Astrocyte of the spinal cord (primary cell): ENCODE data around the gene SPPL3.

Experiments used
- DNase-seq: peaks from one replicate; pipeline ENCODE4 v3.0.0; 2011; ENCODE audit warnings: low read depth, low spot score
- H3K4me3 ChIP-seq: 2 replicates; pipeline ENCODE4 v1.5.1; 2011; ENCODE audit warnings: low read depth, mild to moderate bottlenecking, low read length, moderate library complexity
- in situ Hi-C: cut with HindIII; loops from 2 replicates; pipeline ENCODE4 v1.10.0; 2017; ENCODE audit warnings: low sequenced_read_pairs
- TF ChIP-seq, protein P1 (sequence below): IDR thresholded peaks from 2 replicates; pipeline ENCODE4 v1.5.1; 2012; ENCODE audit warnings: low read depth, mild to moderate bottlenecking, low read length, inconsistent platforms

The SPPL3 gene

DNA sequence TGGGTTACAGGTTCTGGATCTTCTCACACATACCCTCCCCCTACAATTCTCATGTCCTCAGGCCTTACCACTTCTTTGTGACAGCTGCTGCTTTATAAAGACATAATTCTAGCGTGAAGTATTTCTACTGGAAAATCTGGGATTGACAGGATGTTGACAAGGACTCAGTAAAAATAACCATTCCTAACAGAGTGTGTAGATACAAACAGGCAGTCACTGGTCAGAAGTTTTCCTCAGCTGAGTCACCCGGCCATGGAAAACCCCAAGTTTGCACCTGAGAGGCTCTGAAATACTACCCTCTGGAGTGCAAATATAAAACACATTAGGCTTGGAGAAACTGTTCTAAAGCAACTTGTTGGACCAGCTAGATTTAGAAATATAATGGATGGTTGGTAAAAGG is 54.4 kb downstream of the SPPL3 start:
- TF ChIP-seq, protein P1, sequence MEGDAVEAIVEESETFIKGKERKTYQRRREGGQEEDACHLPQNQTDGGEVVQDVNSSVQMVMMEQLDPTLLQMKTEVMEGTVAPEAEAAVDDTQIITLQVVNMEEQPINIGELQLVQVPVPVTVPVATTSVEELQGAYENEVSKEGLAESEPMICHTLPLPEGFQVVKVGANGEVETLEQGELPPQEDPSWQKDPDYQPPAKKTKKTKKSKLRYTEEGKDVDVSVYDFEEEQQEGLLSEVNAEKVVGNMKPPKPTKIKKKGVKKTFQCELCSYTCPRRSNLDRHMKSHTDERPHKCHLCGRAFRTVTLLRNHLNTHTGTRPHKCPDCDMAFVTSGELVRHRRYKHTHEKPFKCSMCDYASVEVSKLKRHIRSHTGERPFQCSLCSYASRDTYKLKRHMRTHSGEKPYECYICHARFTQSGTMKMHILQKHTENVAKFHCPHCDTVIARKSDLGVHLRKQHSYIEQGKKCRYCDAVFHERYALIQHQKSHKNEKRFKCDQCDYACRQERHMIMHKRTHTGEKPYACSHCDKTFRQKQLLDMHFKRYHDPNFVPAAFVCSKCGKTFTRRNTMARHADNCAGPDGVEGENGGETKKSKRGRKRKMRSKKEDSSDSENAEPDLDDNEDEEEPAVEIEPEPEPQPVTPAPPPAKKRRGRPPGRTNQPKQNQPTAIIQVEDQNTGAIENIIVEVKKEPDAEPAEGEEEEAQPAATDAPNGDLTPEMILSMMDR = no peak
- peak; percentile 53 for DNase-seq
- H3K4me3 ChIP-seq = no peak overlapping the region
- in situ Hi-C loops = no loop called here

DNA sequence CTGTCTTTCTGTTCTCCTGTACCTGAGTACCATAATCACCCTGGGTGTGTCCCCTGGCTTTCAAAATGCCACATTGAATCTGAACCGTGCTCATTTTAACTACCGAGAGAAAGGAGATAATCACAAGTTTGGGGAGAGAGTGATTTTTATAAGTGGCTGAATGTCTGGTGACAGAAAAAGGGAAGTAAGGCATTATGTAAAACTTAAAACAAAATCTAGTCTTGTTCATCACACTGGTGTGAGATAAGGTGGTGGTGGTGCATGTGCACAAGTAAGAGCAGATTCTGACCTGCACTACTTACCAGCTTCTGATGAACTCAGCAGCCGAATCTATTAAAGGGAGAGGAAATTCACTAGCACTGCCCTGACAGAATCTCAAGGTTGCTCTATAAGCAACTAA is 56.3 kb downstream of the SPPL3 start:
- no peak for DNase-seq
- TF ChIP-seq, protein P1 = no peak
- in situ Hi-C loops = no loop called here
- no peak overlapping the region for H3K4me3 ChIP-seq

GRCh38 chr12:120847392-120847791 is 56.8 kb downstream of the SPPL3 start:
- no peak for DNase-seq
- TF ChIP-seq, protein P1 = no peak
- no peak overlapping the region for H3K4me3 ChIP-seq
- in situ Hi-C loops = no loop called here

- H3K4me3 ChIP-seq = no peak overlapping the region
- in situ Hi-C loops = no loop called here
- TF ChIP-seq, protein P1 = no peak
- DNase-seq = no peak
Observed at GRCh38 chr12:120846721-120847120, 57.4 kb downstream of the SPPL3 start.

DNA sequence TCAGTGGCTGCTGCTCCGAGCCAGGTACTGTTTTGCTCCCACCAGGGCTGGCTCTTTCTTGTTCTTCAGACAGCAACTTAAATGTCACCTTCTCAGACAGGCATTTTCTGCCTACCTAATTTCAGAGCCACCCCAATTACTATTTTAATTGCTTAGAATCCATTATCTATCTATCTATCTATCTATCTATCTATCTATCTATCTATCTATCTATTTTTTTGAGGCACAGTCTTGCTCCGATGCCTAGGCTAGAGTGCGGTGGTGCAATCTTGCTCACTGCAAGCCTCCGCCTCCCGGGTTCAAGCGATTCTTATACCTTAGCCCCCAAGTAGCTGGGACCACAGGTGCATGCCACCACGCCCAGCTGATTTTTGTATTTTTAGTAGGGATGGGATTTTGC is 58.5 kb downstream of the SPPL3 start:
- TF ChIP-seq, protein P1 = no peak
- no peak for DNase-seq
- in situ Hi-C loops = no loop called here
- H3K4me3 ChIP-seq = no peak overlapping the region

DNA sequence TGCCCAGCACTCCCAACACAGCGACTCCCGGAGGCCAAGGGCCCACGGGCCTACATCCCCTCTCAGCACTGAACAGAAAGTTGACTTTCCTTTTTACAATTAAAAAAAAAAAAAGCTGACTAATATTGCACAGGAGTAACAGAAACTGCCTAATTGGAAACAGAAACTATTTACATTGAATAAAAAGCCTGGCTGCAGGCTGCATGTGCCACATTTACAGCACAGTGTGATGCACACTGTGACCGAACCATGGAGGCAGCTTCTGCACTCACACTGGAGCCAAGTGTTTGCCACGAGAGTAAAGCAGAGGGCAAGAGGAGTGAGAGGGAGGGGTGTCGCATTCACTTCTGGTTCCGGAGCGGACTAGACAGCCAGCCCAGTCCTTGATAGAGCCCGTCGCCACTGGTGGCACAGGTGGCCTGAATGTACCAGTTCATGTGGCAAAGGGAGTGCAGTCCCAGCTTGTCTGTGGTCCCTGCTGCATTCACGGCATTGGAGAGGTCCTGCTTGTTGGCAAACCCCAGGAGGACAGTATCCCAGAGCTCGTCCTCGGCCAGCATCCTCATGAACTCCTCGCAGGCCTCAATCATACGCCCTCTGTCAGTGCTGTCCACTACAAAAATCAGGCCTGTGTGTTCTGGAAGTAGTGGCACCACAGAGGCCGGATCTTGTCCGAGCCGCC is 59.2 kb downstream of the SPPL3 start:
- no peak for DNase-seq
- in situ Hi-C loops = no loop called here
- TF ChIP-seq, protein P1 = no peak
- H3K4me3 ChIP-seq = no peak overlapping the region
